Natural killer cell (primary cell): ENCODE results near the gene OR1J1. TPM values are rescaled to one million over a fixed set of nuclear protein-coding genes. Genes with fewer than 3 reads are reported as not detected.

Experiments used
- ATAC-seq, 3 donors: fragments of 150-1000 bp in 2 of 3; fragments of 200-7000 bp in 1 of 3; cut with Tn5 transposase; 1 replicate in 1 of 3; 2 replicates in 2 of 3; pipeline ENCODE4 v1.10.0; 2021; ENCODE audit warnings: mild to moderate bottlenecking in 2 of 3, moderate library complexity in 2 of 3
- DNase-seq, 2 donors: peaks; one replicate each; pipeline versions ENCODE4 v3.0.0 to v3.0.0-alpha.2; 2013 to 2021; ENCODE audit warnings: mixed read lengths in 1 of 2
- H3K27ac ChIP-seq: one replicate; pipeline ENCODE4 v1.5.1; 2013; ENCODE audit warnings: mild to moderate bottlenecking, low read length
- H3K27me3 ChIP-seq: one replicate; pipeline ENCODE4 v1.6.1; 2013; ENCODE audit warnings: low read length; ENCODE audit not compliant: control insufficient read depth, insufficient read depth
- H3K36me3 ChIP-seq: one replicate; pipeline ENCODE4 v1.6.1; 2013; ENCODE audit warnings: low read length; ENCODE audit not compliant: control insufficient read depth, insufficient read depth
- H3K4me1 ChIP-seq: one replicate; pipeline ENCODE4 v1.6.1; 2013; ENCODE audit warnings: low read length; ENCODE audit not compliant: control insufficient read depth, insufficient read depth
- H3K4me3 ChIP-seq: one replicate; pipeline ENCODE4 v1.5.1; 2013; ENCODE audit warnings: low read length
- H3K9me3 ChIP-seq: one replicate; pipeline ENCODE4 v1.6.1; 2013; ENCODE audit warnings: low read length; ENCODE audit not compliant: control insufficient read depth, insufficient read depth
- H3K27ac Mint-ChIP-seq, 2 donors: one replicate each; pipeline ENCODE4 v1.8.0; 2022; ENCODE audit warnings: mild to moderate bottlenecking in 2 of 2, mixed read lengths in 2 of 2, moderate library complexity in 1 of 2
- H3K27me3 Mint-ChIP-seq, 2 donors: one replicate each; pipeline ENCODE4 v1.8.0; 2022; ENCODE audit warnings: low read depth in 2 of 2, mixed read lengths in 2 of 2
- H3K36me3 Mint-ChIP-seq: one replicate; pipeline ENCODE4 v1.8.0; 2022; ENCODE audit warnings: mixed read lengths
- H3K4me1 Mint-ChIP-seq, 2 donors: one replicate each; pipeline ENCODE4 v1.8.0; 2022; ENCODE audit warnings: mixed read lengths in 2 of 2
- H3K4me3 Mint-ChIP-seq: one replicate; pipeline ENCODE4 v1.8.0; 2022; ENCODE audit warnings: mild to moderate bottlenecking, moderate library complexity, mixed read lengths
- H3K9me3 Mint-ChIP-seq, 2 donors: one replicate each; pipeline ENCODE4 v1.8.0; 2022; ENCODE audit warnings: mixed read lengths in 2 of 2
- WGBS: methylation state at CpG from one replicate; pipeline ENCODE4 v1.1.7; 2013; ENCODE audit warnings: missing lambda C conversion rate; ENCODE audit not compliant: insufficient coverage; 5-methylcytosine and 5-hydroxymethylcytosine counted together
- intact Hi-C: fragments of 100-400 bp; cut with micrococcal nuclease; formaldehyde crosslinking; loops from one replicate; pipeline ENCODE4 v1.14.2; 2022
- total RNA-seq, 4 donors: library from RNA; stranded (reverse); fragments of 120-200 nt in 1 of 4; gene quantifications; one replicate each; pipeline versions ENCODE4 v1.2.3 to v1.2.4, GENCODE V29; 2013 to 2022
- TF ChIP-seq, protein P1 (sequence below): fragments of 200-600 bp; IDR thresholded peaks from one replicate; pipeline ENCODE4 v1.8.0; 2022; ENCODE audit warnings: antibody characterized with exemption

Gene OR1J1
- total RNA-seq, 3 donors from 2014 or later (not counting 1 experiment from before 2014, with no cell fraction given), result not detected

DNA sequence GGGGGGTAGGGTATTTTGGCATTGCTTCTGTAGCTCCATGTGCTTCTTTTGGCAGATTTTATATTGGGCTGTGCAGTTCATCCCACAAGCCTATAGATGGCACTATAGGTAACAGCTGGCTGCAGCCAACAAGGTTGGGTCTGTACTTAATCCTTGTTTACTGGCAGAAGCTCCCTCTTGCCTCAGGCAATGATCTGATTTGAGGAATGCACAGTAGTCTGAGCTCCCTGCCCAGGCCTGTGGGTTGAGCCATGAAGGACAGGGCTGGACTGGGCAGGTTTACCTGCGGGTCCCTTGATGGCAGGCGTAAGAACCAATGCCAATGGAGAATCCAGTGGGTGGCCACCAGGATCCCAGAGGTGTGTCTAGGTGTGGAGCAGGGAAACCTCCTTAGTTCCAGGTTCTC lies 21.2 kb upstream of the OR1J1 start:
- Histone ChIP-seq H3K4me1 (no peaks in the 10 kb centered on the region), H3K4me3 (no peak overlapping the region), H3K27me3 (no peaks in the 10 kb centered on the region), H3K36me3 (no peaks in the 10 kb centered on the region), H3K27ac (no peak overlapping the region), H3K9me3 (no peaks in the 10 kb centered on the region)
- intact Hi-C loops, result no loop called here
- no peak overlapping the region for H3K27ac Mint-ChIP-seq
- TF ChIP-seq, protein P1, sequence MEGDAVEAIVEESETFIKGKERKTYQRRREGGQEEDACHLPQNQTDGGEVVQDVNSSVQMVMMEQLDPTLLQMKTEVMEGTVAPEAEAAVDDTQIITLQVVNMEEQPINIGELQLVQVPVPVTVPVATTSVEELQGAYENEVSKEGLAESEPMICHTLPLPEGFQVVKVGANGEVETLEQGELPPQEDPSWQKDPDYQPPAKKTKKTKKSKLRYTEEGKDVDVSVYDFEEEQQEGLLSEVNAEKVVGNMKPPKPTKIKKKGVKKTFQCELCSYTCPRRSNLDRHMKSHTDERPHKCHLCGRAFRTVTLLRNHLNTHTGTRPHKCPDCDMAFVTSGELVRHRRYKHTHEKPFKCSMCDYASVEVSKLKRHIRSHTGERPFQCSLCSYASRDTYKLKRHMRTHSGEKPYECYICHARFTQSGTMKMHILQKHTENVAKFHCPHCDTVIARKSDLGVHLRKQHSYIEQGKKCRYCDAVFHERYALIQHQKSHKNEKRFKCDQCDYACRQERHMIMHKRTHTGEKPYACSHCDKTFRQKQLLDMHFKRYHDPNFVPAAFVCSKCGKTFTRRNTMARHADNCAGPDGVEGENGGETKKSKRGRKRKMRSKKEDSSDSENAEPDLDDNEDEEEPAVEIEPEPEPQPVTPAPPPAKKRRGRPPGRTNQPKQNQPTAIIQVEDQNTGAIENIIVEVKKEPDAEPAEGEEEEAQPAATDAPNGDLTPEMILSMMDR, result peak; percentile 70
- H3K27me3 Mint-ChIP-seq, result peaks cover 17 to 43% of the 10 kb centered on the region in 2 donors
- no peak overlapping the region for H3K4me3 Mint-ChIP-seq
- no peaks in the 10 kb centered on the region for H3K4me1 Mint-ChIP-seq
- ATAC-seq, result peak; percentile 68 to 88 (median 68)
- DNase-seq, result peak in 1 of 2 donors; percentile 51
- H3K9me3 Mint-ChIP-seq, result no peaks in the 10 kb centered on the region
- no peaks in the 10 kb centered on the region for H3K36me3 Mint-ChIP-seq
- WGBS, result 60% methylated on average over 2 of the region's 2 CpGs

DNA sequence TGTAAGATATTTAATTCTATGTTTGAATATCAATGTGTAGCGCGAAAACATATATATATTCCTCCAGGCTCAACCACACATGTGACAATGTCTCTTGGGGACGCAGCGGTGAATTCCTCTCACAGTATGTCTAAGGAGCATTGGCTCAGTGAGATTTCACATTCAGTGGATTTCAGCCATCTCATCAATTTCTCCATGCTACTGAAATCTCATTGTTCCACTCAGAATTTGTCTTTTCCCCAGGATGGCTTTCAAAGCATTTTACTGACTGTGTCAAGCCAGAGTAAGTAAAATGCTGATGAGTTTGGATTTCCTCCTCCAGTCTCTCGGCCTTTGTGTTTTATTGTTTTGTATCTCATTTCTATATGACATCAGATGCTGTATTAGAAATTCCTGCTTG lies 1.3 kb upstream of the OR1J1 start:
- no peak overlapping the region for H3K4me3 Mint-ChIP-seq
- ATAC-seq (no peak), DNase-seq (no peak)
- WGBS, result 94% methylated on average over 4 of the region's 5 CpGs
- H3K27ac Mint-ChIP-seq, result no peak overlapping the region
- H3K27me3 Mint-ChIP-seq, result peaks cover 37 to 67% of the 10 kb centered on the region in 2 donors
- H3K9me3 Mint-ChIP-seq, result no peaks in the 10 kb centered on the region
- intact Hi-C loops, result no loop called here
- no peaks in the 10 kb centered on the region for H3K36me3 ChIP-seq
- no peak overlapping the region for H3K4me3 ChIP-seq
- H3K9me3 ChIP-seq, result no peaks in the 10 kb centered on the region
- H3K4me1 Mint-ChIP-seq, result no peaks in the 10 kb centered on the region
- no peaks in the 10 kb centered on the region for H3K27me3 ChIP-seq
- no peaks in the 10 kb centered on the region for H3K36me3 Mint-ChIP-seq
- no peak overlapping the region for H3K27ac ChIP-seq
- TF ChIP-seq, protein P1, result no peak
- H3K4me1 ChIP-seq, result no peaks in the 10 kb centered on the region

DNA sequence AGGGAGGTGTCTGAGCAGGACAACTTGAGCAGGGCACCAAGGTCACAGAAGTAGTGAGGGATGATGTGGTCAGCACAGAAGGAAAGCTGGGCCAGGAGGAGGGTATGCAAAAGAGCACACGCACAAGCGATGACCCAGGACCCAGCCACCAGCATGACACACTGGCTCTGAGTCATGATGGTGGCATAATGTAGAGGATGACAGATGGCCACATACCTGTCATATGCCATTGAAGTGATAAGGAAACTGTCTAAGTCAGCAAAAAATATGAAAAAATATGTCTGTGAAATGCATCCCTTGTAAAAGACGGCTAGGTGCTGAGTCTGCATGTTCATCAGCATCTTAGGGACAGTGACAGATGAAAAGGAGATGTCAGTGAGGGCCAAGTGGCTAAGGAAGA lies 380 bp downstream of the OR1J1 start:
- Histone ChIP-seq H3K36me3 (no peaks in the 10 kb centered on the region), H3K4me1 (no peaks in the 10 kb centered on the region), H3K27me3 (no peaks in the 10 kb centered on the region), H3K27ac (no peak overlapping the region), H3K9me3 (no peaks in the 10 kb centered on the region), H3K4me3 (no peak overlapping the region)
- TF ChIP-seq, protein P1, result no peak
- H3K4me1 Mint-ChIP-seq, result no peaks in the 10 kb centered on the region
- 89% methylated on average over 3 of the region's 3 CpGs for WGBS
- no peaks in the 10 kb centered on the region for H3K9me3 Mint-ChIP-seq
- H3K27ac Mint-ChIP-seq, result no peak overlapping the region
- DNase-seq, result no peak
- peaks cover 40 to 76% of the 10 kb centered on the region in 2 donors for H3K27me3 Mint-ChIP-seq
- H3K4me3 Mint-ChIP-seq, result no peak overlapping the region
- no peak for ATAC-seq
- no peaks in the 10 kb centered on the region for H3K36me3 Mint-ChIP-seq
- intact Hi-C loops, result no loop called here

DNA sequence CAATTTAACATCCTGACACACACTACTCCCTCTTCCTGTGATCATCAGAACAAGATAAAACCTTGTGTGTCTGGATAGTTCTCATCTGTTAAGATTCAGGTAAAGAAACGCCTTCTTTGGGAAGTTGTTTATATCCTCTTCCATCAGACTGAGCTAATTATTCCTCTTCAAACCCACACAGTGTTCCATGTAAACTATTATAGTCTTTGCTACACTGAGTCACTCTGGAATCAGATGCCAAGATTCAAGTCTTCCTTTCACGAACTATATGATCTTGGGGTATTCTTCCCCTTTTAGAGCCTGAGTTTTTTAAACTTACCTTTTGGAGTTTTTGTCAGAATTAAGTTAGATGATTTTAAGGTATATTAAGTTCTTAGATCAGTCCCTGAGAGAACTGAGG lies 2.0 kb downstream of the OR1J1 start:
- Mint-ChIP-seq H3K4me3 (no peak overlapping the region), H3K27ac (no peak overlapping the region), H3K36me3 (no peaks in the 10 kb centered on the region), H3K4me1 (no peaks in the 10 kb centered on the region), H3K9me3 (no peaks in the 10 kb centered on the region), H3K27me3 (peaks cover 36 to 60% of the 10 kb centered on the region in 2 donors)
- no peak overlapping the region for H3K27ac ChIP-seq
- TF ChIP-seq, protein P1, result no peak
- H3K9me3 ChIP-seq, result no peaks in the 10 kb centered on the region
- DNase-seq, result no peak
- no peaks in the 10 kb centered on the region for H3K4me1 ChIP-seq
- no peaks in the 10 kb centered on the region for H3K27me3 ChIP-seq
- WGBS, result 79% methylated on average over 2 of the region's 2 CpGs
- no peak for ATAC-seq
- H3K36me3 ChIP-seq, result no peaks in the 10 kb centered on the region
- no peak overlapping the region for H3K4me3 ChIP-seq
- intact Hi-C loops, result no loop called here
